ENCODE results near the gene TPD52L2. TPM values are rescaled to one million over a fixed set of nuclear protein-coding genes. Genes with fewer than 3 reads are reported as not detected.
A peak's percentile ranks its signal among the peaks of the same experiment; 100 is the strongest.

TPD52L2 gene
- total RNA-seq, 2 experiments from 2014 or later = 15.1 to 15.3 TPM

- Mint-ChIP-seq H3K36me3 (ENCODE audit: low read depth) (peaks cover 25% of the 10 kb centered on the region), H3K27ac (peak overlapping the region; percentile 78), H3K4me3 (peak overlapping the region; percentile 14), H3K27me3 (no peaks in the 10 kb centered on the region), H3K4me1 (ENCODE audit: low read depth) (peaks cover 52% of the 10 kb centered on the region), H3K9me3 (no peaks in the 10 kb centered on the region)
- POLR2A ChIA-PET = interaction anchor here (1.4 kb wide), 1 partner anchor 8 kb away, joined by 7 read pairs; no protein-coding TSS in a partner anchor
- Histone ChIP-seq H3K4me3 (ENCODE audit: low read length) (no peak overlapping the region), H3K36me3 (ENCODE audit: insufficient read depth, low read length) (peaks cover 7% of the 10 kb centered on the region), H3K9me3 (ENCODE audit: control insufficient read depth in 1 of 2, insufficient read depth in 1 of 2, low read length in 2 of 2) (no peaks in the 10 kb centered on the region), H3K27me3 (ENCODE audit: control insufficient read depth in 1 of 2, insufficient read depth in 2 of 2, low read length in 2 of 2) (no peaks in the 10 kb centered on the region), H3K4me1 (ENCODE audit: insufficient read depth, low read length) (peaks cover 64% of the 10 kb centered on the region), H3K27ac (ENCODE audit: low read depth in 1 of 2, low read length in 2 of 2) (peak overlapping the region in 1 of 2 donors; percentile 44)
- CTCF ChIA-PET = interaction anchor here (1.1 kb wide), 1 partner anchor 135 kb away, joined by 3 read pairs; no protein-coding TSS in a partner anchor
- DNase-seq = peak in 2 of 14 experiments; percentile 42 to 43
- intact Hi-C loops (cut with DNase I, micrococcal nuclease) = no loop called here
- TF ChIP-seq CTCF (IDR thresholded peaks at IDR 0.05) = no peak
- ATAC-seq (ENCODE audit: poor library complexity) = no peak
Measured at GRCh38 chr20:63903796-63904561, 38.9 kb downstream of the TPD52L2 start.

- DNase-seq = no peak
- TF ChIP-seq CTCF (IDR thresholded peaks at IDR 0.05) = no peak
- H3K27me3 Mint-ChIP-seq = no peaks in the 10 kb centered on the region
- peaks cover 42% of the 10 kb centered on the region for H3K4me1 Mint-ChIP-seq (ENCODE audit: low read depth)
- intact Hi-C loops (cut with DNase I, micrococcal nuclease) = loop anchor here in 1 of 2 experiments (5.0 kb wide), 1 partner anchor 214 kb away; no protein-coding TSS in a partner anchor
- H3K36me3 Mint-ChIP-seq (ENCODE audit: low read depth) = peaks cover 17% of the 10 kb centered on the region
- ChIA-PET POLR2A (interaction anchor here (0.5 kb wide), 1 partner anchor 77 kb away, joined by 3 read pairs; no protein-coding TSS in a partner anchor), CTCF (interaction anchor here (0.8 kb wide), 1 partner anchor 66 kb away, joined by 4 read pairs; no protein-coding TSS in a partner anchor)
- Histone ChIP-seq H3K4me3 (ENCODE audit: low read length) (no peak overlapping the region), H3K27ac (ENCODE audit: low read depth in 1 of 2, low read length in 2 of 2) (no peak overlapping the region), H3K36me3 (ENCODE audit: insufficient read depth, low read length) (peaks cover 4% of the 10 kb centered on the region), H3K4me1 (ENCODE audit: insufficient read depth, low read length) (peaks cover 61% of the 10 kb centered on the region), H3K27me3 (ENCODE audit: control insufficient read depth in 1 of 2, insufficient read depth in 2 of 2, low read length in 2 of 2) (no peaks in the 10 kb centered on the region), H3K9me3 (ENCODE audit: control insufficient read depth in 1 of 2, insufficient read depth in 1 of 2, low read length in 2 of 2) (no peaks in the 10 kb centered on the region)
- H3K9me3 Mint-ChIP-seq = no peaks in the 10 kb centered on the region
- ATAC-seq (ENCODE audit: poor library complexity) = no peak
- H3K4me3 Mint-ChIP-seq = no peak overlapping the region
- H3K27ac Mint-ChIP-seq = no peak overlapping the region
Measured at GRCh38 chr20:63908008-63908682, 43.1 kb downstream of the TPD52L2 start.

GRCh38 chr20:63911176-63911575 is 46.1 kb downstream of the TPD52L2 start:
- Mint-ChIP-seq H3K4me3 (peak overlapping the region; percentile 9), H3K4me1 (ENCODE audit: low read depth) (peaks cover 32% of the 10 kb centered on the region), H3K27ac (peak overlapping the region; percentile 56), H3K9me3 (no peaks in the 10 kb centered on the region), H3K27me3 (no peaks in the 10 kb centered on the region), H3K36me3 (ENCODE audit: low read depth) (peaks cover 24% of the 10 kb centered on the region)
- TF ChIP-seq CTCF (IDR thresholded peaks at IDR 0.05) = no peak
- H3K27me3 ChIP-seq (ENCODE audit: control insufficient read depth in 1 of 2, insufficient read depth in 2 of 2, low read length in 2 of 2) = no peaks in the 10 kb centered on the region
- intact Hi-C loops (cut with DNase I, micrococcal nuclease) = no loop called here
- no peak overlapping the region for H3K27ac ChIP-seq (ENCODE audit: low read depth in 1 of 2, low read length in 2 of 2)
- H3K4me3 ChIP-seq (ENCODE audit: low read length) = no peak overlapping the region
- H3K9me3 ChIP-seq (ENCODE audit: control insufficient read depth in 1 of 2, insufficient read depth in 1 of 2, low read length in 2 of 2) = peaks cover 0 to 12% of the 10 kb centered on the region in 2 experiments
- peaks cover 14% of the 10 kb centered on the region for H3K36me3 ChIP-seq (ENCODE audit: insufficient read depth, low read length)
- ATAC-seq (ENCODE audit: poor library complexity) = no peak
- DNase-seq = peak in 2 of 14 experiments; percentile 20 to 41
- peaks cover 41% of the 10 kb centered on the region for H3K4me1 ChIP-seq (ENCODE audit: insufficient read depth, low read length)
- POLR2A ChIA-PET = interaction anchor here (0.9 kb wide), 1 partner anchor 16 kb away, joined by 3 read pairs; the partner anchor contains the start of gene DNAJC5
- CTCF ChIA-PET = interaction anchor here (1.1 to 2.4 kb wide), 3 partner anchors 16 to 63 kb away, joined by 3 to 11 read pairs (median 5); no protein-coding TSS in a partner anchor
